ENCODE results near the gene TPK1.

The TPK1 gene

GRCh38 chr7:144565586-144565985, 270.3 kb downstream of the TPK1 start:
- ATAC-seq (replicated peaks; ENCODE audit: extremely low read depth, poor library complexity, severe bottlenecking) (no peak), DNase-seq (ENCODE audit: low spot score in 2 of 2) (no peak)
- Mint-ChIP-seq H3K4me3 (no peak overlapping the region), H3K36me3 (ENCODE audit: insufficient read depth) (peaks cover 4% of the 10 kb centered on the region), H3K9me3 (peaks cover 6% of the 10 kb centered on the region), H3K4me1 (no peaks in the 10 kb centered on the region), H3K27ac (ENCODE audit: low read depth) (no peak overlapping the region), H3K27me3 (no peaks in the 10 kb centered on the region)

GRCh38 chr7:144549861-144550260, 286.0 kb downstream of the TPK1 start:
- H3K27ac Mint-ChIP-seq (ENCODE audit: low read depth), result no peak overlapping the region
- ATAC-seq (replicated peaks; ENCODE audit: extremely low read depth, poor library complexity, severe bottlenecking) (no peak), DNase-seq (ENCODE audit: low spot score in 2 of 2) (no peak)
- no peaks in the 10 kb centered on the region for H3K9me3 Mint-ChIP-seq
- H3K4me3 Mint-ChIP-seq, result no peak overlapping the region
- H3K27me3 Mint-ChIP-seq, result no peaks in the 10 kb centered on the region
- H3K36me3 Mint-ChIP-seq (ENCODE audit: insufficient read depth), result no peaks in the 10 kb centered on the region
- H3K4me1 Mint-ChIP-seq, result no peaks in the 10 kb centered on the region

- Mint-ChIP-seq H3K27me3 (no peaks in the 10 kb centered on the region), H3K36me3 (ENCODE audit: insufficient read depth) (peaks cover 2% of the 10 kb centered on the region)
These were observed 287.3 kb downstream of the TPK1 start for GRCh38 chr7:144548556-144548955.

GRCh38 chr7:144547888-144548287, 288.0 kb downstream of the TPK1 start:
- Mint-ChIP-seq H3K9me3 (no peaks in the 10 kb centered on the region), H3K4me1 (no peaks in the 10 kb centered on the region), H3K4me3 (no peak overlapping the region), H3K36me3 (ENCODE audit: insufficient read depth) (peaks cover 4% of the 10 kb centered on the region), H3K27ac (ENCODE audit: low read depth) (no peak overlapping the region), H3K27me3 (no peaks in the 10 kb centered on the region)
- DNase-seq (ENCODE audit: low spot score in 2 of 2) (no peak), ATAC-seq (replicated peaks; ENCODE audit: extremely low read depth, poor library complexity, severe bottlenecking) (no peak)

More at GRCh38 chr7:144548556-144548955, 287.3 kb downstream of the TPK1 start:
- DNase-seq (ENCODE audit: low spot score in 2 of 2) (no peak), ATAC-seq (replicated peaks; ENCODE audit: extremely low read depth, poor library complexity, severe bottlenecking) (no peak)
- Mint-ChIP-seq H3K4me1 (no peaks in the 10 kb centered on the region), H3K27ac (ENCODE audit: low read depth) (no peak overlapping the region), H3K4me3 (no peak overlapping the region), H3K9me3 (no peaks in the 10 kb centered on the region)

- Mint-ChIP-seq H3K27ac (ENCODE audit: low read depth) (no peak overlapping the region), H3K4me1 (no peaks in the 10 kb centered on the region), H3K27me3 (no peaks in the 10 kb centered on the region), H3K9me3 (no peaks in the 10 kb centered on the region), H3K4me3 (no peak overlapping the region), H3K36me3 (ENCODE audit: insufficient read depth) (peaks cover 4% of the 10 kb centered on the region)
- ATAC-seq (replicated peaks; ENCODE audit: extremely low read depth, poor library complexity, severe bottlenecking) (no peak), DNase-seq (ENCODE audit: low spot score in 2 of 2) (no peak)
These were observed 289.1 kb downstream of the TPK1 start for GRCh38 chr7:144546782-144547181.

- Mint-ChIP-seq H3K4me3 (no peak overlapping the region), H3K9me3 (no peaks in the 10 kb centered on the region), H3K4me1 (no peaks in the 10 kb centered on the region), H3K27ac (ENCODE audit: low read depth) (no peak overlapping the region), H3K27me3 (no peaks in the 10 kb centered on the region), H3K36me3 (ENCODE audit: insufficient read depth) (peaks cover 4% of the 10 kb centered on the region)
- ATAC-seq (replicated peaks; ENCODE audit: extremely low read depth, poor library complexity, severe bottlenecking) (no peak), DNase-seq (ENCODE audit: low spot score in 2 of 2) (no peak)
These were observed 290.5 kb downstream of the TPK1 start for GRCh38 chr7:144545330-144545729.

- Mint-ChIP-seq H3K27ac (ENCODE audit: low read depth) (no peak overlapping the region), H3K4me3 (no peak overlapping the region), H3K9me3 (no peaks in the 10 kb centered on the region), H3K4me1 (no peaks in the 10 kb centered on the region), H3K27me3 (no peaks in the 10 kb centered on the region), H3K36me3 (ENCODE audit: insufficient read depth) (no peaks in the 10 kb centered on the region)
- DNase-seq (ENCODE audit: low spot score in 2 of 2) (no peak), ATAC-seq (replicated peaks; ENCODE audit: extremely low read depth, poor library complexity, severe bottlenecking) (no peak)
These were observed 301.0 kb downstream of the TPK1 start for GRCh38 chr7:144534655-144535395.

GRCh38 chr7:144534196-144534595, 301.7 kb downstream of the TPK1 start:
- H3K27me3 Mint-ChIP-seq, result no peaks in the 10 kb centered on the region
- H3K9me3 Mint-ChIP-seq, result no peaks in the 10 kb centered on the region
- ATAC-seq (replicated peaks; ENCODE audit: extremely low read depth, poor library complexity, severe bottlenecking) (no peak), DNase-seq (ENCODE audit: low spot score in 2 of 2) (no peak)
- H3K27ac Mint-ChIP-seq (ENCODE audit: low read depth), result no peak overlapping the region
- no peak overlapping the region for H3K4me3 Mint-ChIP-seq
- H3K36me3 Mint-ChIP-seq (ENCODE audit: insufficient read depth), result no peaks in the 10 kb centered on the region
- no peaks in the 10 kb centered on the region for H3K4me1 Mint-ChIP-seq

- DNase-seq (ENCODE audit: low spot score in 2 of 2), result no peak
- no peak overlapping the region for H3K4me3 Mint-ChIP-seq
- no peaks in the 10 kb centered on the region for H3K36me3 Mint-ChIP-seq (ENCODE audit: insufficient read depth)
- ATAC-seq (replicated peaks; ENCODE audit: extremely low read depth, poor library complexity, severe bottlenecking), result no peak
- no peaks in the 10 kb centered on the region for H3K27me3 Mint-ChIP-seq
- no peak overlapping the region for H3K27ac Mint-ChIP-seq (ENCODE audit: low read depth)
- H3K9me3 Mint-ChIP-seq, result no peaks in the 10 kb centered on the region
- H3K4me1 Mint-ChIP-seq, result no peaks in the 10 kb centered on the region
These were observed 304.7 kb downstream of the TPK1 start for GRCh38 chr7:144531181-144531580.

- no peaks in the 10 kb centered on the region for H3K36me3 Mint-ChIP-seq (ENCODE audit: insufficient read depth)
- ATAC-seq (replicated peaks; ENCODE audit: extremely low read depth, poor library complexity, severe bottlenecking) (no peak), DNase-seq (ENCODE audit: low spot score in 2 of 2) (no peak)
- no peak overlapping the region for H3K4me3 Mint-ChIP-seq
- H3K9me3 Mint-ChIP-seq, result no peaks in the 10 kb centered on the region
- no peak overlapping the region for H3K27ac Mint-ChIP-seq (ENCODE audit: low read depth)
- no peaks in the 10 kb centered on the region for H3K27me3 Mint-ChIP-seq
- H3K4me1 Mint-ChIP-seq, result no peaks in the 10 kb centered on the region
These were observed 306.5 kb downstream of the TPK1 start for GRCh38 chr7:144529269-144529926.

- ATAC-seq (replicated peaks; ENCODE audit: extremely low read depth, poor library complexity, severe bottlenecking), result no peak
- no peaks in the 10 kb centered on the region for H3K9me3 Mint-ChIP-seq
These were observed 307.3 kb downstream of the TPK1 start for GRCh38 chr7:144528536-144529045.

GRCh38 chr7:144527051-144527471, 308.8 kb downstream of the TPK1 start:
- Mint-ChIP-seq H3K36me3 (ENCODE audit: insufficient read depth) (peaks cover 1% of the 10 kb centered on the region), H3K4me1 (no peaks in the 10 kb centered on the region), H3K27me3 (no peaks in the 10 kb centered on the region), H3K9me3 (no peaks in the 10 kb centered on the region), H3K27ac (ENCODE audit: low read depth) (no peak overlapping the region), H3K4me3 (no peak overlapping the region)
- ATAC-seq (replicated peaks; ENCODE audit: extremely low read depth, poor library complexity, severe bottlenecking) (no peak), DNase-seq (ENCODE audit: low spot score in 2 of 2) (no peak)

More at GRCh38 chr7:144528536-144529045, 307.3 kb downstream of the TPK1 start:
- Mint-ChIP-seq H3K27ac (ENCODE audit: low read depth) (no peak overlapping the region), H3K27me3 (no peaks in the 10 kb centered on the region), H3K4me1 (no peaks in the 10 kb centered on the region), H3K4me3 (no peak overlapping the region), H3K36me3 (ENCODE audit: insufficient read depth) (no peaks in the 10 kb centered on the region)
- no peak for DNase-seq (ENCODE audit: low spot score in 2 of 2)

GRCh38 chr7:144525956-144526355, 309.9 kb downstream of the TPK1 start:
- no peak for ATAC-seq (replicated peaks; ENCODE audit: extremely low read depth, poor library complexity, severe bottlenecking)

More at GRCh38 chr7:144525956-144526355, 309.9 kb downstream of the TPK1 start:
- Mint-ChIP-seq H3K27me3 (no peaks in the 10 kb centered on the region), H3K4me1 (no peaks in the 10 kb centered on the region), H3K4me3 (no peak overlapping the region), H3K27ac (ENCODE audit: low read depth) (no peak overlapping the region), H3K36me3 (ENCODE audit: insufficient read depth) (peaks cover 2% of the 10 kb centered on the region), H3K9me3 (no peaks in the 10 kb centered on the region)
- DNase-seq (ENCODE audit: low spot score in 2 of 2), result no peak

Data from central memory CD8-positive, alpha-beta T cell (primary cell).